K562 (cell line): ENCODE data around the gene CSKMT. TPM values are rescaled to one million over a fixed set of nuclear protein-coding genes. Genes with fewer than 3 reads are reported as not detected.

Source experiments
- CBFA2T2 ChIP-seq: fragments of 450-650 bp; conservative IDR thresholded peaks from 2 replicates; pipeline ENCODE4 v1.6.1; 2017; ENCODE audit warnings: mild to moderate bottlenecking
- CBFA2T3 ChIP-seq: fragments of 450-650 bp; IDR thresholded peaks from 2 replicates; pipeline ENCODE4 v1.6.1; 2017
- CBX2 ChIP-seq: fragments of 200-600 bp; sonication (generic); IDR thresholded peaks from one replicate; pipeline ENCODE4 v1.6.1; 2012; ENCODE audit warnings: mild to moderate bottlenecking, low read length, inconsistent platforms; ENCODE audit not compliant: insufficient read depth, poor library complexity, severe bottlenecking
- E2F3 ChIP-seq: fragments of 250-450 bp; sonication (Bioruptor Pico); IDR thresholded peaks from 2 replicates; pipeline ENCODE4 v1.4.0; 2020; ENCODE audit warnings: mild to moderate bottlenecking
- E4F1 ChIP-seq: fragments of 250-450 bp; sonication (Bioruptor Pico); IDR thresholded peaks from 2 replicates; pipeline ENCODE4 v1.5.0; 2021; ENCODE audit warnings: mild to moderate bottlenecking, borderline replicate concordance
- EP300 ChIP-seq: IDR thresholded peaks from 2 replicates; pipeline ENCODE4 v1.6.1; 2012; ENCODE audit warnings: low read length, improper control_type of control experiment
- FOS ChIP-seq: IDR thresholded peaks from 3 replicates; pipeline ENCODE4 v1.6.1; 2011; ENCODE audit not compliant: insufficient read length; ENCODE audit errors: extremely low read depth
- KDM5B ChIP-seq: fragments of 200-600 bp; sonication (generic); IDR thresholded peaks from 2 replicates; pipeline ENCODE4 v1.6.1; 2012; ENCODE audit warnings: low read depth, mild to moderate bottlenecking, moderate library complexity, low read length, control low read depth, inconsistent platforms; ENCODE audit not compliant: insufficient replicate concordance
- PHB2 ChIP-seq: fragments of 450-650 bp; IDR thresholded peaks from 2 replicates; pipeline ENCODE4 v1.6.1; 2017; ENCODE audit warnings: low read depth
- RFX5 ChIP-seq: IDR thresholded peaks from 2 replicates; pipeline ENCODE4 v1.6.1; 2011; ENCODE audit warnings: low read depth, mild to moderate bottlenecking, improper control_type of control experiment, low read length
- SAFB ChIP-seq: fragments of 200-400 bp; formaldehyde crosslinking; IDR thresholded peaks from 2 replicates; pipeline ENCODE4 v1.6.1; 2017; ENCODE audit warnings: low read depth, low read length, borderline replicate concordance
- TSHZ1 ChIP-seq: fragments of 250-450 bp; sonication (Bioruptor Pico); IDR thresholded peaks from 2 replicates; pipeline ENCODE4 v1.4.0; 2020; ENCODE audit warnings: mild to moderate bottlenecking, moderate library complexity
- VEZF1 ChIP-seq: fragments of 200-800 bp; sonication (Bioruptor generic); IDR thresholded peaks from 2 replicates; pipeline ENCODE4 v1.6.1; 2017; ENCODE audit warnings: missing genetic modification characterization, missing compliant biosample characterization
- ZNF174 ChIP-seq: fragments of 250-450 bp; sonication (Bioruptor Pico); IDR thresholded peaks from 2 replicates; pipeline ENCODE4 v1.4.0; 2020; ENCODE audit warnings: mild to moderate bottlenecking
- ZNF24 ChIP-seq: fragments of 450-650 bp; IDR thresholded peaks from 2 replicates; pipeline ENCODE4 v1.6.1; 2016
- polyA plus RNA-seq, 8 experiments: library from polyadenylated mRNA; depleted of rRNA in 4 of 8; stranded (reverse) in 5 of 8; unstranded in 3 of 8; fragments of >200 nt; fragmentation: Nextera tagmentation in 2 of 8; fragmentation: Illumina TruSeq in 1 of 8; extraction: Ambion mirVana in 2 of 8; extraction: Trizol in 1 of 8; gene quantifications; 2 replicates each; pipeline versions ENCODE4 v1.2.1 to v1.2.3, GENCODE V29; 2011 to 2014; ENCODE audit warnings: inconsistent platforms in 1 of 8, missing spikeins in 1 of 8
- total RNA-seq, 7 experiments: library from RNA; depleted of rRNA in 6 of 7; stranded (reverse); fragments of >200 nt in 6 of 7; fragmentation: Illumina TruSeq in 2 of 7; extraction: Trizol in 2 of 7; gene quantifications; 2 replicates each; pipeline versions ENCODE4 v1.2.1 to v1.2.3, GENCODE V29; 2011 to 2021; ENCODE audit warnings: low replicate concordance in 1 of 7
- TF ChIP-seq, protein P1 (sequence below): sonication (generic); formaldehyde crosslinking; IDR thresholded peaks from 2 replicates; pipeline ENCODE4 v1.8.1; 2023; ENCODE audit warnings: mild to moderate bottlenecking, missing genetic modification reagents
- TF ChIP-seq, protein P2 (sequence below): fragments of 250-450 bp; sonication (Bioruptor Pico); IDR thresholded peaks from 2 replicates; pipeline ENCODE4 v1.4.0; 2020
- TF ChIP-seq, protein P3 (sequence below): fragments of 450-650 bp; formaldehyde crosslinking; IDR thresholded peaks from 2 replicates; pipeline ENCODE4 v1.4.0; 2022; ENCODE audit warnings: missing genetic modification characterization

The CSKMT gene
- total and polyA plus RNA-seq, 9 of the 15 experiments (the other 6 are each of a cell fraction or from before 2014, with no cell fraction given), result 10.3 to 108 (median 27.2) TPM

DNA sequence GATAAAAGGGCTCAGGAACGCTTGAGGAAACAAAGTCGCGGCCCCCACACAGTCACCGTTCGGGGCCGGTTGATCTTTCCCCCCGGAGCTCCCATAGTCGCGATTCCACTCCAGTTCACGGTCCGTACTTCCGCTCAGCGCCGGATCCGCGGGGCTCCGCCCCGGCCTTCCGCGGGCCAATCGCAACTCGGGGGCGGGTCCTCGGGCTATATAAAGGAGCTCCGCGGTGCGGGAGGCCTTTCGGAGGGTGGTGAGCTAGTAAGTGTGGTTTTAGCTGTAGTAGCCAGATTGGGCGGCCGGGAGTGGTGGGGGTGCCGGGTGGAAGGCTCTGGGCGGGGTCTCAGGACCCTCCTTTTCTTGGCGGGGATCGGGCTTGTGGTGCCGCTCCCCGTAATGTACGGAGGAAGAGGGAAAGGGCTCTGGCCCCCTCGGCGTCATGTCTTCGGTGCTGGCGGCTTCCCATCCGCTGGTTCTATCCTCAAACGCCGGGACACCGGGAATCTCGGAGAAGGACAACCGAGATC is at the start of gene CSKMT, which contains the start of gene C11orf98 (continued):
- TF ChIP-seq VEZF1 (CRISPR knock-in tag), result peak; percentile 88
- no peak for TF ChIP-seq SAFB
- TF ChIP-seq, protein P1, sequence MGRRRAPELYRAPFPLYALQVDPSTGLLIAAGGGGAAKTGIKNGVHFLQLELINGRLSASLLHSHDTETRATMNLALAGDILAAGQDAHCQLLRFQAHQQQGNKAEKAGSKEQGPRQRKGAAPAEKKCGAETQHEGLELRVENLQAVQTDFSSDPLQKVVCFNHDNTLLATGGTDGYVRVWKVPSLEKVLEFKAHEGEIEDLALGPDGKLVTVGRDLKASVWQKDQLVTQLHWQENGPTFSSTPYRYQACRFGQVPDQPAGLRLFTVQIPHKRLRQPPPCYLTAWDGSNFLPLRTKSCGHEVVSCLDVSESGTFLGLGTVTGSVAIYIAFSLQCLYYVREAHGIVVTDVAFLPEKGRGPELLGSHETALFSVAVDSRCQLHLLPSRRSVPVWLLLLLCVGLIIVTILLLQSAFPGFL (CRISPR knock-in tag), result no peak
- TF ChIP-seq TSHZ1 (CRISPR knock-in tag), result no peak
- TF ChIP-seq E4F1 (CRISPR knock-in tag), result 0 out of 2 replicates have a peak, but pooled peaks have one; percentile 65
- TF ChIP-seq, protein P2, sequence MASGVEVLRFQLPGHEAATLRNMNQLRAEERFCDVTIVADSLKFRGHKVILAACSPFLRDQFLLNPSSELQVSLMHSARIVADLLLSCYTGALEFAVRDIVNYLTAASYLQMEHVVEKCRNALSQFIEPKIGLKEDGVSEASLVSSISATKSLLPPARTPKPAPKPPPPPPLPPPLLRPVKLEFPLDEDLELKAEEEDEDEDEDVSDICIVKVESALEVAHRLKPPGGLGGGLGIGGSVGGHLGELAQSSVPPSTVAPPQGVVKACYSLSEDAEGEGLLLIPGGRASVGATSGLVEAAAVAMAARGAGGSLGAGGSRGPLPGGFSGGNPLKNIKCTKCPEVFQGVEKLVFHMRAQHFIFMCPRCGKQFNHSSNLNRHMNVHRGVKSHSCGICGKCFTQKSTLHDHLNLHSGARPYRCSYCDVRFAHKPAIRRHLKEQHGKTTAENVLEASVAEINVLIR, result no peak
- no peak for TF ChIP-seq ZNF174 (CRISPR knock-in tag)
- no peak for TF ChIP-seq PHB2
- TF ChIP-seq CBFA2T2, result no peak
- no peak for TF ChIP-seq E2F3 (CRISPR knock-in tag)
- TF ChIP-seq, protein P3, sequence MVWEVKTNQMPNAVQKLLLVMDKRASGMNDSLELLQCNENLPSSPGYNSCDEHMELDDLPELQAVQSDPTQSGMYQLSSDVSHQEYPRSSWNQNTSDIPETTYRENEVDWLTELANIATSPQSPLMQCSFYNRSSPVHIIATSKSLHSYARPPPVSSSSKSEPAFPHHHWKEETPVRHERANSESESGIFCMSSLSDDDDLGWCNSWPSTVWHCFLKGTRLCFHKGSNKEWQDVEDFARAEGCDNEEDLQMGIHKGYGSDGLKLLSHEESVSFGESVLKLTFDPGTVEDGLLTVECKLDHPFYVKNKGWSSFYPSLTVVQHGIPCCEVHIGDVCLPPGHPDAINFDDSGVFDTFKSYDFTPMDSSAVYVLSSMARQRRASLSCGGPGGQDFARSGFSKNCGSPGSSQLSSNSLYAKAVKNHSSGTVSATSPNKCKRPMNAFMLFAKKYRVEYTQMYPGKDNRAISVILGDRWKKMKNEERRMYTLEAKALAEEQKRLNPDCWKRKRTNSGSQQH (CRISPR knock-in tag), result peak; percentile 96
- TF ChIP-seq CBFA2T3, result no peak
- no peak for TF ChIP-seq EP300
- TF ChIP-seq KDM5B, result peak; percentile 99
- no peak for TF ChIP-seq ZNF24
- TF ChIP-seq CBX2, result no peak
- peak; percentile 51 for TF ChIP-seq FOS
- peak; percentile 46; the same call in 1 of the 2 replicates for TF ChIP-seq RFX5
